ENCODE results near the gene SSH2. TPM values are rescaled to one million over a fixed set of nuclear protein-coding genes. Genes with fewer than 3 reads are reported as not detected.

Gene SSH2
- total and polyA plus RNA-seq, 2 of the 13 experiments (the other 11 are each of a cell fraction or from before 2014, with no cell fraction given): 6.0 to 6.4 TPM

- TF ChIP-seq ATF2 (CRISPR knock-in tag; IDR thresholded peaks at IDR 0.05) (peak; percentile 51; the same call in 1 of the 2 replicates), TEF (CRISPR knock-in tag; IDR thresholded peaks at IDR 0.05) (no peak), ELF1 (CRISPR knock-in tag; IDR thresholded peaks at IDR 0.05) (no peak), ARID5B (CRISPR knock-in tag; IDR thresholded peaks at IDR 0.05) (peak; percentile 65), HES4 (CRISPR knock-in tag; IDR thresholded peaks at IDR 0.05; ENCODE audit: borderline replicate concordance) (no peak), PAX8 (CRISPR knock-in tag; IDR thresholded peaks at IDR 0.05; ENCODE audit: borderline replicate concordance) (no peak), NR2F2 (IDR thresholded peaks at IDR 0.05; ENCODE audit: borderline replicate concordance, low read depth) (0 out of 2 replicates have a peak, but pooled peaks have one; percentile 26), ARNTL (CRISPR knock-in tag; IDR thresholded peaks at IDR 0.05) (no peak), RORA (CRISPR knock-in tag; IDR thresholded peaks at IDR 0.05) (no peak), ZNF205 (CRISPR knock-in tag; IDR thresholded peaks at IDR 0.05) (no peak), FOXO4 (CRISPR knock-in tag; conservative IDR thresholded peaks at IDR 0.05) (no peak), TEAD2 (CRISPR knock-in tag; IDR thresholded peaks at IDR 0.05) (no peak), NR2C2 (CRISPR knock-in tag; IDR thresholded peaks at IDR 0.05; ENCODE audit: borderline replicate concordance) (peak; percentile 45; the same call in 1 of the 2 replicates), HMGXB4 (CRISPR knock-in tag; IDR thresholded peaks at IDR 0.05; ENCODE audit: borderline replicate concordance in 1 of 2, low read depth in 1 of 2) (no peak), FOXO1 (CRISPR knock-in tag; IDR thresholded peaks at IDR 0.05) (0 out of 2 replicates have a peak, but pooled peaks have one; percentile 26), SAFB2 (CRISPR knock-in tag; IDR thresholded peaks at IDR 0.05; ENCODE audit: borderline replicate concordance, low read depth) (no peak), SOX6 (IDR thresholded peaks at IDR 0.05) (no peak), SOX6 (CRISPR knock-in tag; IDR thresholded peaks at IDR 0.05) (peak; percentile 73)
These were observed 268.8 kb downstream of the SSH2 start (continued) for GRCh38 chr17:29661213-29661612.

Measured in HepG2 (cell line).